Measurements from ENCODE around the gene AQP3.
"Not testable (repeated sequence)": the region's sequence is repeated elsewhere in the genome, so short reads cannot be mapped to it uniquely, and the experiment has no call there.

The AQP3 gene

GRCh38 chr9:33446946-33447798 is at the start of gene AQP3:
TSS of gene AQP3 (minus strand) at chr9:33447593. CDS start at chr9:33447530, 63 bp downstream.
- DNase-seq: peak; percentile 27

GRCh38 chr9:33493819-33494218 is 46.4 kb upstream of the AQP3 start:
- not testable (repeated sequence) for DNase-seq

- DNase-seq: no peak
Observed at GRCh38 chr9:33489066-33489465, 41.7 kb upstream of the AQP3 start.

- DNase-seq: not testable (repeated sequence)
Observed at GRCh38 chr9:33485312-33485711, 37.9 kb upstream of the AQP3 start.

- no peak for DNase-seq
Observed at GRCh38 chr9:33480976-33481375, 33.6 kb upstream of the AQP3 start.

- no peak for DNase-seq
Observed at GRCh38 chr9:33480106-33480505, 32.7 kb upstream of the AQP3 start.

GRCh38 chr9:33476503-33476902 is 29.1 kb upstream of the AQP3 start:
- no peak for DNase-seq

- DNase-seq: no peak
Observed at GRCh38 chr9:33475357-33475756, 28.0 kb upstream of the AQP3 start.

- peak; percentile 99 for DNase-seq
Observed at GRCh38 chr9:33473643-33474352, 26.4 kb upstream of the AQP3 start, which contains the start of gene NOL6. TSS of gene NOL6 (minus strand) at chr9:33473924. CDS start at chr9:33473842, 82 bp downstream.

GRCh38 chr9:33472881-33473615 is 25.7 kb upstream of the AQP3 start:
- no peak for DNase-seq

- DNase-seq: no peak
Observed at GRCh38 chr9:33472171-33472880, 24.9 kb upstream of the AQP3 start.

GRCh38 chr9:33471361-33471760 is 24.0 kb upstream of the AQP3 start:
- no peak for DNase-seq

- DNase-seq: no peak
Observed at GRCh38 chr9:33469891-33470290, 22.5 kb upstream of the AQP3 start.

- no peak for DNase-seq
Observed at GRCh38 chr9:33468797-33469621, 21.6 kb upstream of the AQP3 start.

- no peak for DNase-seq
Observed at GRCh38 chr9:33468215-33468730, 20.9 kb upstream of the AQP3 start.

- DNase-seq: no peak
Observed at GRCh38 chr9:33467526-33467925, 20.1 kb upstream of the AQP3 start.

GRCh38 chr9:33466565-33467495 is 19.4 kb upstream of the AQP3 start:
- DNase-seq: peak; percentile 24

GRCh38 chr9:33465596-33466564 is 18.5 kb upstream of the AQP3 start:
- DNase-seq: no peak

GRCh38 chr9:33465096-33465495 is 17.7 kb upstream of the AQP3 start:
- no peak for DNase-seq
